ENCODE measurements around the gene VAV2. TPM values are rescaled to one million over a fixed set of nuclear protein-coding genes. Genes with fewer than 3 reads are reported as not detected.
A peak's percentile ranks its signal among the peaks of the same experiment; 100 is the strongest.

VAV2 gene
- total and polyA plus RNA-seq, 9 of the 15 experiments (the other 6 are each of a cell fraction or from before 2014, with no cell fraction given): 0.01 to 2.7 (median 1.0) TPM; not detected in 1

- TF ChIP-seq MTA2 (IDR thresholded peaks at IDR 0.05; ENCODE audit: low read depth) (no peak), ZBTB43 (CRISPR knock-in tag; IDR thresholded peaks at IDR 0.05) (no peak), THRAP3 (IDR thresholded peaks at IDR 0.05; ENCODE audit: borderline replicate concordance) (no peak), MYC (IDR thresholded peaks at IDR 0.05; ENCODE audit: low read depth, low read length) (no peak), MYC (CRISPR knock-in tag; IDR thresholded peaks at IDR 0.05; ENCODE audit: borderline replicate concordance, low read depth) (no peak), RAD51 (IDR thresholded peaks at IDR 0.05; ENCODE audit: borderline replicate concordance, low read depth) (0 out of 2 replicates have a peak, but pooled peaks have one; percentile 11)
- TF ChIP-seq, protein P1, sequence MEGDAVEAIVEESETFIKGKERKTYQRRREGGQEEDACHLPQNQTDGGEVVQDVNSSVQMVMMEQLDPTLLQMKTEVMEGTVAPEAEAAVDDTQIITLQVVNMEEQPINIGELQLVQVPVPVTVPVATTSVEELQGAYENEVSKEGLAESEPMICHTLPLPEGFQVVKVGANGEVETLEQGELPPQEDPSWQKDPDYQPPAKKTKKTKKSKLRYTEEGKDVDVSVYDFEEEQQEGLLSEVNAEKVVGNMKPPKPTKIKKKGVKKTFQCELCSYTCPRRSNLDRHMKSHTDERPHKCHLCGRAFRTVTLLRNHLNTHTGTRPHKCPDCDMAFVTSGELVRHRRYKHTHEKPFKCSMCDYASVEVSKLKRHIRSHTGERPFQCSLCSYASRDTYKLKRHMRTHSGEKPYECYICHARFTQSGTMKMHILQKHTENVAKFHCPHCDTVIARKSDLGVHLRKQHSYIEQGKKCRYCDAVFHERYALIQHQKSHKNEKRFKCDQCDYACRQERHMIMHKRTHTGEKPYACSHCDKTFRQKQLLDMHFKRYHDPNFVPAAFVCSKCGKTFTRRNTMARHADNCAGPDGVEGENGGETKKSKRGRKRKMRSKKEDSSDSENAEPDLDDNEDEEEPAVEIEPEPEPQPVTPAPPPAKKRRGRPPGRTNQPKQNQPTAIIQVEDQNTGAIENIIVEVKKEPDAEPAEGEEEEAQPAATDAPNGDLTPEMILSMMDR (IDR thresholded peaks at IDR 0.05 in 2 of 3, conservative IDR thresholded peaks at IDR 0.05 in 1 of 3; ENCODE audit: insufficient read depth in 2 of 3, low read depth in 1 of 3, low read length in 3 of 3): no peak
Measured at GRCh38 chr9:133842174-133842573, 149.9 kb downstream of the VAV2 start (continued).

GRCh38 chr9:133841167-133841812 lies 150.8 kb downstream of the VAV2 start:
- no peak overlapping the region for H3K4me2 ChIP-seq (ENCODE audit: insufficient read depth, low read length)
- ATAC-seq (no peak), FAIRE-seq (no peak), DNase-seq (ENCODE audit: extremely low read depth in 1 of 4, low spot score in 3 of 4) (no peak)
- H3K9me3 ChIP-seq (replicated peaks; ENCODE audit: control insufficient read depth, insufficient read depth, low read depth, low read length): no peaks in the 10 kb centered on the region
- BruUV-seq (replicated peaks): no TSS peak
- no peak overlapping the region for H3K9ac ChIP-seq (ENCODE audit: insufficient read depth in 1 of 2, low read depth in 2 of 2, low read length in 2 of 2)
- peaks cover 26% of the 10 kb centered on the region for H4K20me1 ChIP-seq (replicated peaks; ENCODE audit: control insufficient read depth, insufficient read depth, low read length)
- in situ Hi-C loops (cut with MboI): no loop called here
- POLR2A ChIA-PET: no interaction called here
- no peak overlapping the region for H2AFZ ChIP-seq (ENCODE audit: low read depth, low read length)
- intact Hi-C loops (cut with micrococcal nuclease): no loop called here
- no peak overlapping the region for H3K27ac ChIP-seq (ENCODE audit: extremely low read depth, low read depth, low read length)
- TF ChIP-seq ERF (CRISPR knock-in tag; IDR thresholded peaks at IDR 0.05): no peak
- TF ChIP-seq ILF3 (IDR thresholded peaks at IDR 0.05; ENCODE audit: borderline replicate concordance): no peak
- TF ChIP-seq ZSCAN32 (CRISPR knock-in tag; IDR thresholded peaks at IDR 0.05): no peak
- no peak for TF ChIP-seq ASH1L (IDR thresholded peaks at IDR 0.05; ENCODE audit: borderline replicate concordance, low read depth, partially characterized antibody)
- no peak for TF ChIP-seq ZNF24 (IDR thresholded peaks at IDR 0.05)
- no peaks in the 10 kb centered on the region for H3K79me2 ChIP-seq (ENCODE audit: control insufficient read depth, insufficient read depth, low read length)
- peaks cover 0 to 6% of the 10 kb centered on the region in 2 experiments; a peak in 2 of 5 replicates for H3K4me1 ChIP-seq (replicated peaks in 1 of 2; ENCODE audit: control insufficient read depth in 2 of 2, insufficient read depth in 2 of 2, low read length in 2 of 2)
- H3K4me3 ChIP-seq: no peak overlapping the region
- H3K9me1 ChIP-seq (ENCODE audit: control insufficient read depth, insufficient read depth, low read length): no peaks in the 10 kb centered on the region
- CTCF ChIA-PET (ENCODE audit: low intra/inter-chr PET ratio): no interaction called here
- peaks cover 15 to 67% of the 10 kb centered on the region in 2 experiments for H3K27me3 ChIP-seq (ENCODE audit: control insufficient read depth in 2 of 2, insufficient read depth in 2 of 2, low read length in 2 of 2)
- no peaks in the 10 kb centered on the region for H3K36me3 ChIP-seq (ENCODE audit: control insufficient read depth, insufficient read depth, low read length)
- 3% methylated on average over 8 of the region's 10 CpGs for WGBS (ENCODE audit: insufficient coverage, low coverage, missing lambda C conversion rate)

Data from K562 (cell line).